Measurements from ENCODE around the gene LIPF. TPM values are rescaled to one million over a fixed set of nuclear protein-coding genes. Genes with fewer than 3 reads are reported as not detected.

LIPF gene
- total and polyA plus RNA-seq, 2 of the 13 experiments (the other 11 are each of a cell fraction or from before 2014, with no cell fraction given): not detected

GRCh38 chr10:88623835-88624234, 40.4 kb upstream of the LIPF start:
- Histone ChIP-seq H3K9me3 (ENCODE audit: low read length) (no peaks in the 10 kb centered on the region), H4K20me1 (ENCODE audit: insufficient read depth, low read length) (no peaks in the 10 kb centered on the region), H3K4me2 (ENCODE audit: low read depth, low read length) (no peak overlapping the region), H3K9ac (ENCODE audit: insufficient read depth, low read depth, low read length) (no peak overlapping the region), H3K27me3 (ENCODE audit: control insufficient read depth in 1 of 2, insufficient read depth in 2 of 2, low read length in 2 of 2) (no peaks in the 10 kb centered on the region), H3K36me3 (replicated peaks in 1 of 2; ENCODE audit: control insufficient read depth in 1 of 2, insufficient read depth in 2 of 2, low read length in 2 of 2) (no peaks in the 10 kb centered on the region), H3K79me2 (ENCODE audit: insufficient read depth, low read length) (no peaks in the 10 kb centered on the region), H3K27ac (ENCODE audit: extremely low read length, insufficient read depth, low read length) (no peak overlapping the region), H2AFZ (ENCODE audit: low read length) (no peak overlapping the region), H3K4me3 (replicated peaks in 1 of 3; ENCODE audit: insufficient read depth in 1 of 3, low read depth in 2 of 3, low read length in 3 of 3) (no peak overlapping the region), H3K4me1 (ENCODE audit: insufficient read depth, low read length) (no peaks in the 10 kb centered on the region)
- FAIRE-seq: no peak
- in situ Hi-C loops (cut with HindIII; ENCODE audit: extremely low pct_ligation_motif_present, low pct_unique_long_range_greater_than_20kb) (no loop called here), intact Hi-C loops (cut with micrococcal nuclease; ENCODE audit: unreplicated experiment) (no loop called here)
- POLR2A ChIA-PET: no interaction called here
- no peak for DNase-seq (ENCODE audit: low spot score)
- CTCF ChIA-PET (ENCODE audit: low intra/inter-chr PET ratio, low total read pairs): no interaction called here
- no peak for ATAC-seq
- no TSS peak for BruUV-seq (replicated peaks)
- TF ChIP-seq ZNF607 (CRISPR knock-in tag; IDR thresholded peaks at IDR 0.05; ENCODE audit: borderline replicate concordance) (no peak), MXD1 (CRISPR knock-in tag; IDR thresholded peaks at IDR 0.05) (no peak), SRF (IDR thresholded peaks at IDR 0.05; ENCODE audit: low read depth, low read length) (no peak), ZNF18 (CRISPR knock-in tag; IDR thresholded peaks at IDR 0.05; ENCODE audit: insufficient replicate concordance) (no peak), DDIT3 (CRISPR knock-in tag; IDR thresholded peaks at IDR 0.05) (no peak), SETDB1 (CRISPR knock-in tag; IDR thresholded peaks at IDR 0.05; ENCODE audit: borderline replicate concordance) (no peak), MTF1 (CRISPR knock-in tag; IDR thresholded peaks at IDR 0.05) (no peak), RCOR2 (CRISPR knock-in tag; IDR thresholded peaks at IDR 0.05) (no peak), ZNF253 (CRISPR knock-in tag; IDR thresholded peaks at IDR 0.05; ENCODE audit: borderline replicate concordance) (no peak), SNAPC2 (CRISPR knock-in tag; IDR thresholded peaks at IDR 0.05) (no peak), ZFP82 (CRISPR knock-in tag; IDR thresholded peaks at IDR 0.05; ENCODE audit: borderline replicate concordance) (no peak), TEAD3 (CRISPR knock-in tag; optimal IDR thresholded peaks at IDR 0.05; ENCODE audit: borderline replicate concordance) (no peak)
- 0% methylated on average over 2 of the region's 2 CpGs for WGBS (ENCODE audit: low lambda C conversion rate)

Measured in HepG2 (cell line).